Mammary epithelial cell (primary cell): ENCODE measurements around the gene PSMB8.

Source experiments
- EZH2 ChIP-seq: IDR thresholded peaks from 2 replicates; pipeline ENCODE4 v1.6.1; 2012; ENCODE audit warnings: low read length, inconsistent platforms, borderline replicate concordance
- TF ChIP-seq, protein P1 (sequence below), 2 donors: IDR thresholded peaks in 1 of 2; conservative IDR thresholded peaks in 1 of 2; 2 replicates each; pipeline ENCODE4 v1.5.1; 2011 to 2012; ENCODE audit warnings: inconsistent platforms in 2 of 2, low read length in 2 of 2, mild to moderate bottlenecking in 2 of 2, control low read depth in 1 of 2, low read depth in 1 of 2; ENCODE audit not compliant: insufficient read depth in 1 of 2; ENCODE audit errors: extremely low read depth in 1 of 2

DNA sequence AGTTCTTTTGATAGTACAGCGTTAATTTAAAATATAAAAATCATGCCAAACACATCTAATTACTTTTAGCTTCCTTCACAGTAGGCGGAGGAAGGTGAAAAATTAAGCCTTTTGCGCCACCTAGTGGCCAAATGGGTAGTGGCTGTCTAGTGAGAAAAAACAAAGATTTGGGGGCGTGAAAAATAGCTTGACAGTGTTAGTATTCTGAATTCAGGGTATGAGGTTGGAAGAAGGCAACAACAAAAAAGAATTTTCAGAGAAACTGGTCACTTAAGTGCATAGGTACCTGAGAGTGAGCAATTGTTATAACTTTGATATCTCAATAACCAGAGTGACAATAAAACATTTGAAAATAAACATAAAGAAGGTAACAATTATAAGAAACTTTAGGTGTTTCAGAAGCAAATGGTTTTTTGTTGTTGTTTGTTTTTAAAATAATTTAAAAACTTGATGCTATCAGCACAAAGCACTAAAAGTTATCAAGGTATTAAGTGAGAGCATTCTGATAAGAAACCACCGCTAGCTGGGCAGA lies 24.5 kb upstream of the PSMB8 start:
- no peak for TF ChIP-seq EZH2
- TF ChIP-seq, protein P1, sequence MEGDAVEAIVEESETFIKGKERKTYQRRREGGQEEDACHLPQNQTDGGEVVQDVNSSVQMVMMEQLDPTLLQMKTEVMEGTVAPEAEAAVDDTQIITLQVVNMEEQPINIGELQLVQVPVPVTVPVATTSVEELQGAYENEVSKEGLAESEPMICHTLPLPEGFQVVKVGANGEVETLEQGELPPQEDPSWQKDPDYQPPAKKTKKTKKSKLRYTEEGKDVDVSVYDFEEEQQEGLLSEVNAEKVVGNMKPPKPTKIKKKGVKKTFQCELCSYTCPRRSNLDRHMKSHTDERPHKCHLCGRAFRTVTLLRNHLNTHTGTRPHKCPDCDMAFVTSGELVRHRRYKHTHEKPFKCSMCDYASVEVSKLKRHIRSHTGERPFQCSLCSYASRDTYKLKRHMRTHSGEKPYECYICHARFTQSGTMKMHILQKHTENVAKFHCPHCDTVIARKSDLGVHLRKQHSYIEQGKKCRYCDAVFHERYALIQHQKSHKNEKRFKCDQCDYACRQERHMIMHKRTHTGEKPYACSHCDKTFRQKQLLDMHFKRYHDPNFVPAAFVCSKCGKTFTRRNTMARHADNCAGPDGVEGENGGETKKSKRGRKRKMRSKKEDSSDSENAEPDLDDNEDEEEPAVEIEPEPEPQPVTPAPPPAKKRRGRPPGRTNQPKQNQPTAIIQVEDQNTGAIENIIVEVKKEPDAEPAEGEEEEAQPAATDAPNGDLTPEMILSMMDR (conservative IDR thresholded peaks at IDR 0.05 in 1 of 2, IDR thresholded peaks at IDR 0.05 in 1 of 2; ENCODE audit: extremely low read depth in 1 of 2, insufficient read depth in 1 of 2, low read depth in 1 of 2, low read length in 2 of 2), result peak; percentile 71 to 83
